Progenitor cell of endocrine pancreas (in vitro differentiated cells): ENCODE results near the gene CACNB4. TPM values are rescaled to one million over a fixed set of nuclear protein-coding genes. Genes with fewer than 3 reads are reported as not detected.

Experiments used
- DNase-seq: peaks from one replicate; pipeline ENCODE4 v3.0.0; 2021; ENCODE audit warnings: low spot score; ENCODE audit not compliant: unreplicated experiment
- H3K27ac Mint-ChIP-seq: 2 replicates; pipeline ENCODE4 v1.8.0; 2021; ENCODE audit warnings: mild to moderate bottlenecking, moderate library complexity, mixed read lengths
- H3K27me3 Mint-ChIP-seq: 2 replicates; pipeline ENCODE4 v1.8.0; 2021; ENCODE audit warnings: mixed read lengths
- H3K36me3 Mint-ChIP-seq: 2 replicates; pipeline ENCODE4 v1.8.0; 2022; ENCODE audit warnings: mixed read lengths; ENCODE audit not compliant: insufficient read depth
- H3K4me1 Mint-ChIP-seq: 2 replicates; pipeline ENCODE4 v1.8.0; 2021; ENCODE audit warnings: low read depth, mixed read lengths
- H3K4me3 Mint-ChIP-seq: 2 replicates; pipeline ENCODE4 v1.8.0; 2021; ENCODE audit warnings: low read depth, mild to moderate bottlenecking, moderate library complexity, mixed read lengths
- H3K9me3 Mint-ChIP-seq: 2 replicates; pipeline ENCODE4 v1.8.0; 2021; ENCODE audit warnings: low read depth, mixed read lengths
- CTCF ChIP-seq: fragments of 200-600 bp; sonication (generic); IDR thresholded peaks from one replicate; pipeline ENCODE4 v1.5.0; 2021; ENCODE audit warnings: antibody characterized with exemption, mild to moderate bottlenecking; ENCODE audit not compliant: unreplicated experiment
- total RNA-seq: library from RNA; stranded (reverse); gene quantifications from 2 replicates; pipeline ENCODE4 v1.2.1, GENCODE V29; 2021

Gene CACNB4
- total RNA-seq, 1 donor from 2014 or later, result 2.5 TPM

DNA sequence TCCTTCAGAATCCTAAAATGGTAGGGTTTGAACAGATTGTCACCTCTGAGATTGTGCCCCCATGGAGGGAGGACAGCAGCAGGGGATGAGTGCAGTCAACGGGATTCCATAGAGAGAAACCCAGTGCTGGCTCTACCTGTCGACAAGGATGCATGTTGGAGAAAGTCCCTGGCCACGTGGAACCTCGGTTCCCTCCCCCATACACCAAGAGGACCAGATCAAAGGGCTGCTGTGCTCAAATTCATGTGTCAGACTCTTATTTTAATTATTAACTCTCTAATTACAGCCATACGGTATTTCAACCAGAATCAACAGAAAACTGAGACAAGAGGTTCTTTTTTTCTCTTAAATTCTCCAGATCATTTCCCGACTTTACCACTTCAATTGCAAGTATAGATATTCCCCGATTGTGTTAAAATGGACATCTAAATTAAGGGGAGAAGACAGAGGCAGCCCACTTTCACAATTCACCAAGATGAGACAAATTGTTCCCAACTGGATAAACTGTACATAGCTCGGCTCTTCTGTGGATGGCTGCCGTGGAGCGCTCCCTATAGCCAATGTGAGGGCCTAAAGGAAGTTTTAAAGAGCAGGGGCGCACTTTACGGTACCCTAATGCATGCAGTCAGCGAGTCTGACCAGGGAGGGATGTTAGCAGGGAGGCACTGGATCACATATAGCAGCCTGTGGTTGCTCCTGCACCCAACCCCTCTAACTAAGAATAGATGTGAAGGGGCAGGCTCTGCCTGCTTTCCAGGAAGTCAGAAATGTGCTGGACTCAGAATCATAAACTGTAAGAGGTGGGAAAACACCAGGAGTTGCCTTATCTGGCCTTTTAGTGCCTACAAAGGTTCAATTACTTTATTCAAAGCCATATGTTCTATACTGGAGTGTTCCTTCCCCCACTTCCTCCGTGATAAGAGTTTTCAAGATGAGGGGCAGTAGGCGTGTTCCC lies 123.1 kb downstream of the CACNB4 start:
- Mint-ChIP-seq H3K4me3 (no peak overlapping the region), H3K9me3 (no peaks in the 10 kb centered on the region), H3K27me3 (peaks cover 20% of the 10 kb centered on the region), H3K4me1 (peaks cover 6% of the 10 kb centered on the region), H3K27ac (no peak overlapping the region), H3K36me3 (no peaks in the 10 kb centered on the region)
- no peak for TF ChIP-seq CTCF
- DNase-seq, result no peak

DNA sequence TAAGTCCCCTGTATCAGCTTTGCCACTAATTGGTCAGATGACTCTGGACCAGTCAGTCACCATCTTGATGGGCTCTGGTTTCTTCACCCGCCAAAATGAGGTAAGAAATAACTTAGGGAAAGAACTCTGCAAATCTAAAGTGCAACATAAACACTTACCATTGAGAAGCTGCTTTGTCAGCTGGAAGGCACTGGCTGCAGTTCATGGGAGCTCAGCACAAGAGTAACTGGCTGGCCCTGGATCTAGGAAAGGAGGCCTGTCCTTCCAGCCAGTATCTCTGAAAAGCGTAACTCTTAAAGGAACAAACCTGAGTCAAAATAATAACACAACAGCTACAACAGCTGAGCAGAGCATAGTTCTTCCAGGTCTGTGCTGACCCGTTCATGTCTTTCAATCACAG lies 123.9 kb downstream of the CACNB4 start:
- Mint-ChIP-seq H3K4me3 (no peak overlapping the region), H3K27ac (no peak overlapping the region), H3K36me3 (no peaks in the 10 kb centered on the region), H3K9me3 (no peaks in the 10 kb centered on the region), H3K4me1 (peaks cover 6% of the 10 kb centered on the region), H3K27me3 (peaks cover 20% of the 10 kb centered on the region)
- TF ChIP-seq CTCF, result no peak
- no peak for DNase-seq

DNA sequence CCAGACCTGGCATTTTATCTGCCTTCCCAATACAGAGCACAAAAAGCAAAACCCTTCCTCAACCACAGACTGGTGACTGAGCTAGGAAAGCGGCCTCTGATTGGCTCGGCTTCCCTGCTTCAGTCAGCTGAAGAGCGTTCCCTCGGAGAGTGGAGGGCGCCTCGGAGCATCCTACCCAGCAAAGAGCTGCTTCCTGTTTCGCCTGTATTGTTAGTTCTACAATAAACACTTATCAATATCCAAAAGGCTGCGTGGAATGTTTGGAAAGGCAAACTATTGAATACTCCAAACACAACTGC lies 125.0 kb downstream of the CACNB4 start:
- Mint-ChIP-seq H3K4me1 (peaks cover 6% of the 10 kb centered on the region), H3K27ac (no peak overlapping the region), H3K4me3 (no peak overlapping the region), H3K27me3 (peaks cover 20% of the 10 kb centered on the region), H3K9me3 (no peaks in the 10 kb centered on the region), H3K36me3 (no peaks in the 10 kb centered on the region)
- no peak for TF ChIP-seq CTCF
- no peak for DNase-seq

DNA sequence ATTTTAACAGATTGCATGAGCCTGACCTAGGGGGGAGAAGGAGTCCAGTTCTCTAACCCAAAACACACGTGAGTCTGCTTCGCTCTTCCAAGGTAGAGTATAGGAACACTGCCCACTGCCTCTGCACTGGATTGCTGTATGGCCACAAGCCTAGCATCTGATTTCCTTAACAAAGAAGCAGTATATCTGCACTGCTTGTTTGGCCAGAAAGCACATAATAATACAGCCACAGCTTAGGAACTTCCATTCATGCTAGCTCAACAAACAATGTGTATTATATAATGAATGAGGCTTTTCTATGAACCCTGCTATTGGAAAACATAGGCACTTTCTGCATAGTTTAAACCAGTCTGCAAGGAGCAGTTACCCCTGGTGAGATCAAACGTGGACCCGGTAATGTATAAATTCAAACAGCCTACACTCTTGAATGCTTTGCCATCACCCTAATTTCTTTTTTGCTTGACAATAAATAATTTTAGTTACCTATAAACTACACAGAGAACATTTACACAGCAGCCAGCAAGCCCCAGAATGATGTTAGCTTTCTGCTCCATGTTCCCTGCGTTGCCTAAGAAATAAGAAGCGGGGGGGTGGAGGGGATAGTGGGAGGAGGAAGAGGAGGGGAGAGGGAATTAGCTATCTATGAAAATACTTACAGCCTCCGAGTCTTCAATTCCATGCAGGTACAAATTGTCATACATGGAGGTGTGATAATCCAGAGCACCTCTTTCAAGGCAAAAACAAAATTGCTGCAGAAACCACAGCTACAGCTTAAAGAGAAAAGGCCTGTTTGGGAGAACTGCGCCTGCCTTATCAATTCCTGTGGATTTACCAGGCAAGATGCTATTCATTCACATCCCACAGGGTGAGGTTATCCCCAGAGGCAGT lies 125.6 kb downstream of the CACNB4 start:
- no peak overlapping the region for H3K27ac Mint-ChIP-seq
- no peak for TF ChIP-seq CTCF
- H3K9me3 Mint-ChIP-seq, result no peaks in the 10 kb centered on the region
- H3K27me3 Mint-ChIP-seq, result peaks cover 20% of the 10 kb centered on the region
- H3K4me1 Mint-ChIP-seq, result peaks cover 6% of the 10 kb centered on the region
- no peak for DNase-seq
- H3K4me3 Mint-ChIP-seq, result no peak overlapping the region
- H3K36me3 Mint-ChIP-seq, result no peaks in the 10 kb centered on the region

GRCh38 chr2:151972241-151973012 lies 126.4 kb downstream of the CACNB4 start:
- H3K36me3 Mint-ChIP-seq, result no peaks in the 10 kb centered on the region
- no peaks in the 10 kb centered on the region for H3K9me3 Mint-ChIP-seq
- no peak for DNase-seq
- peaks cover 6% of the 10 kb centered on the region for H3K4me1 Mint-ChIP-seq
- peaks cover 20% of the 10 kb centered on the region for H3K27me3 Mint-ChIP-seq
- no peak overlapping the region for H3K27ac Mint-ChIP-seq
- H3K4me3 Mint-ChIP-seq, result no peak overlapping the region
- TF ChIP-seq CTCF, result no peak
